ENCODE measurements around the gene COL27A1. TPM values are rescaled to one million over a fixed set of nuclear protein-coding genes. Genes with fewer than 3 reads are reported as not detected.

The COL27A1 gene
- total RNA-seq, 1 experiment from 2014 or later = 37.0 TPM

GRCh38 chr9:114357360-114357759 lies 202.0 kb downstream of the COL27A1 start:
- Histone ChIP-seq H3K9me3 (ENCODE audit: low read depth, low read length, poor library complexity, severe bottlenecking) (no peaks in the 10 kb centered on the region), H3K4me3 (ENCODE audit: low read depth, low read length, poor library complexity, severe bottlenecking) (no peak overlapping the region), H3K4me1 (ENCODE audit: insufficient read depth, low read length, poor library complexity, severe bottlenecking) (no peaks in the 10 kb centered on the region), H3K27me3 (replicated peaks; ENCODE audit: insufficient read depth, low read depth, low read length, poor library complexity) (no peaks in the 10 kb centered on the region), H3K36me3 (ENCODE audit: insufficient read depth, low read length, poor library complexity, severe bottlenecking) (peaks cover 64% of the 10 kb centered on the region), H3K27ac (ENCODE audit: low read depth, low read length, poor library complexity, severe bottlenecking) (no peak overlapping the region)
- CTCF ChIA-PET = no interaction called here
- intact Hi-C loops (cut with micrococcal nuclease; ENCODE audit: unreplicated experiment) = no loop called here
- TF ChIP-seq CTCF (conservative IDR thresholded peaks at IDR 0.05; ENCODE audit: low read depth, low read length) = no peak
- POLR2A ChIA-PET (ENCODE audit: low non-redundant PET) = no interaction called here
- no TSS peak for BruUV-seq (replicated peaks)
- DNase-seq (ENCODE audit: low spot score) = no peak

- intact Hi-C loops (cut with micrococcal nuclease; ENCODE audit: unreplicated experiment) = no loop called here
- POLR2A ChIA-PET (ENCODE audit: low non-redundant PET) = no interaction called here
These were observed 202.6 kb downstream of the COL27A1 start for GRCh38 chr9:114357911-114358328.

DNA sequence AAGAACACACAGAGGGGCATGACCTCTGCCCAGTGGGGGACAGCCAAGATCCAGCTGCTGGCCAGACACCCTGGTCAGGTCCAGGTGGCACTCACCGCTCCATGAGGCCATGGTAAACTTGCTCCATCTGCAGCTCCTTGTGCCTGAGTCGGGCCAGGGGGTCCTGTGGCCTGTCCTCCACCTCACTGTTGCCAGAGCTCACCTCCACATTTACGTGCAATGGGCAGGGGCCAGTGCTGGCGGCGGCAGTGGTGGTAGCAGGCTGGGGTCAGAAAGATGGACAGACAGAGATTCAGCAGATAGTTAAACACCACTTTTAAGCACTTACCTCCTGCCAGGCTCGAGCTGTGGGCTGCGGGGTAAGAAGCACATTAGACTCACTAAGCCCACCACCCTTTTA lies 204.5 kb downstream of the COL27A1 start:
- intact Hi-C loops (cut with micrococcal nuclease; ENCODE audit: unreplicated experiment) = no loop called here
- Histone ChIP-seq H3K27ac (ENCODE audit: low read depth, low read length, poor library complexity, severe bottlenecking) (no peak overlapping the region), H3K4me1 (ENCODE audit: insufficient read depth, low read length, poor library complexity, severe bottlenecking) (no peaks in the 10 kb centered on the region), H3K9me3 (ENCODE audit: low read depth, low read length, poor library complexity, severe bottlenecking) (no peaks in the 10 kb centered on the region), H3K4me3 (ENCODE audit: low read depth, low read length, poor library complexity, severe bottlenecking) (no peak overlapping the region), H3K27me3 (replicated peaks; ENCODE audit: insufficient read depth, low read depth, low read length, poor library complexity) (no peaks in the 10 kb centered on the region), H3K36me3 (ENCODE audit: insufficient read depth, low read length, poor library complexity, severe bottlenecking) (peaks cover 64% of the 10 kb centered on the region)
- TF ChIP-seq CTCF (conservative IDR thresholded peaks at IDR 0.05; ENCODE audit: low read depth, low read length) (no peak), EZH2 (IDR thresholded peaks at IDR 0.05; ENCODE audit: borderline replicate concordance, low read depth, low read length, poor library complexity, severe bottlenecking) (no peak)
- no TSS peak for BruUV-seq (replicated peaks)
- no peak for DNase-seq (ENCODE audit: low spot score)
- POLR2A ChIA-PET (ENCODE audit: low non-redundant PET) = no interaction called here
- CTCF ChIA-PET = no interaction called here

More at GRCh38 chr9:114357911-114358328, 202.6 kb downstream of the COL27A1 start:
- H3K27me3 ChIP-seq (replicated peaks; ENCODE audit: insufficient read depth, low read depth, low read length, poor library complexity) = no peaks in the 10 kb centered on the region
- no peak overlapping the region for H3K4me3 ChIP-seq (ENCODE audit: low read depth, low read length, poor library complexity, severe bottlenecking)
- no peaks in the 10 kb centered on the region for H3K9me3 ChIP-seq (ENCODE audit: low read depth, low read length, poor library complexity, severe bottlenecking)
- BruUV-seq (replicated peaks) = no TSS peak
- DNase-seq (ENCODE audit: low spot score) = no peak
- TF ChIP-seq CTCF (conservative IDR thresholded peaks at IDR 0.05; ENCODE audit: low read depth, low read length) (no peak), EZH2 (IDR thresholded peaks at IDR 0.05; ENCODE audit: borderline replicate concordance, low read depth, low read length, poor library complexity, severe bottlenecking) (no peak)
- CTCF ChIA-PET = no interaction called here
- no peaks in the 10 kb centered on the region for H3K4me1 ChIP-seq (ENCODE audit: insufficient read depth, low read length, poor library complexity, severe bottlenecking)
- H3K27ac ChIP-seq (ENCODE audit: low read depth, low read length, poor library complexity, severe bottlenecking) = no peak overlapping the region
- H3K36me3 ChIP-seq (ENCODE audit: insufficient read depth, low read length, poor library complexity, severe bottlenecking) = peaks cover 63% of the 10 kb centered on the region

Data from A673 (cell line).